A673 (cell line): ENCODE data around the gene TOR3A. TPM values are rescaled to one million over a fixed set of nuclear protein-coding genes. Genes with fewer than 3 reads are reported as not detected.

Source experiments
- BruUV-seq: library from RNA; stranded (reverse); fragments of 400-500 nt; replicated peaks from 2 replicates; lab custom pipeline; 2021; lab: Mats Ljungman, UMichigan
- CTCF ChIA-PET: fragments of 300-600 bp; sonication (Branson Sonifier 250); formaldehyde crosslinking; loops from one replicate; lab custom pipeline; 2022; ENCODE audit warnings: antibody characterized with exemption; lab: Charles Lee
- POLR2A ChIA-PET: fragments of 300-600 bp; sonication (Branson Sonifier 250); formaldehyde crosslinking; loops from one replicate; lab custom pipeline; 2022; ENCODE audit warnings: antibody characterized with exemption; ENCODE audit not compliant: low non-redundant PET; lab: Charles Lee
- DNase-seq: peaks from one replicate; pipeline ENCODE4 v3.0.0-alpha.2; 2015; ENCODE audit warnings: low spot score
- H3K27ac ChIP-seq: fragments of 200-600 bp; sonication (generic); 2 replicates; pipeline ENCODE4 v1.5.1; 2016; ENCODE audit warnings: mixed run types, low read depth, mild to moderate bottlenecking, mixed read lengths, antibody characterized with exemption, low read length; ENCODE audit not compliant: poor library complexity, severe bottlenecking
- H3K27me3 ChIP-seq: fragments of 200-600 bp; sonication (generic); replicated peaks from 2 replicates; pipeline ENCODE4 v1.6.1; 2017; ENCODE audit warnings: mixed run types, low read depth, mild to moderate bottlenecking, mixed read lengths, antibody characterized with exemption, low read length; ENCODE audit not compliant: insufficient read depth, poor library complexity
- H3K36me3 ChIP-seq: fragments of 200-600 bp; sonication (generic); 2 replicates; pipeline ENCODE4 v1.6.1; 2016; ENCODE audit warnings: mixed run types, mild to moderate bottlenecking, mixed read lengths, antibody characterized with exemption, low read length; ENCODE audit not compliant: insufficient read depth, poor library complexity, severe bottlenecking
- H3K4me1 ChIP-seq: fragments of 200-600 bp; sonication (generic); 2 replicates; pipeline ENCODE4 v1.6.1; 2017; ENCODE audit warnings: mixed run types, mild to moderate bottlenecking, mixed read lengths, antibody characterized with exemption, low read length; ENCODE audit not compliant: insufficient read depth, poor library complexity, severe bottlenecking
- H3K4me3 ChIP-seq: fragments of 200-600 bp; sonication (generic); 2 replicates; pipeline ENCODE4 v1.5.1; 2016; ENCODE audit warnings: low read depth, mixed run types, mild to moderate bottlenecking, mixed read lengths, low read length; ENCODE audit not compliant: poor library complexity, severe bottlenecking
- H3K9me3 ChIP-seq: fragments of 200-600 bp; sonication (generic); 2 replicates; pipeline ENCODE4 v1.6.1; 2016; ENCODE audit warnings: mixed run types, low read depth, mild to moderate bottlenecking, mixed read lengths, antibody characterized with exemption, low read length; ENCODE audit not compliant: poor library complexity, severe bottlenecking
- EZH2 ChIP-seq: fragments of 200-600 bp; sonication (generic); IDR thresholded peaks from 2 replicates; pipeline ENCODE4 v1.6.1; 2017; ENCODE audit warnings: borderline replicate concordance, low read depth, mild to moderate bottlenecking, mixed read lengths, antibody characterized with exemption, low read length; ENCODE audit not compliant: poor library complexity, severe bottlenecking
- intact Hi-C: fragments of 100-400 bp; cut with micrococcal nuclease; formaldehyde crosslinking; loops from one replicate; pipeline ENCODE4 v1.10.0; 2022; ENCODE audit not compliant: unreplicated experiment
- total RNA-seq: library from RNA; stranded (reverse); gene quantifications from 2 replicates; pipeline ENCODE4 v1.2.3, GENCODE V29; 2021
- TF ChIP-seq, protein P1 (sequence below): fragments of 300-800, 200-600 bp; sonication (generic); conservative IDR thresholded peaks from 2 replicates; pipeline ENCODE4 v1.5.1; 2017; ENCODE audit warnings: low read depth, mild to moderate bottlenecking, antibody characterized with exemption, low read length, moderate library complexity, mixed read lengths

Gene TOR3A
- total RNA-seq, 1 experiment from 2014 or later: 21.0 TPM

DNA sequence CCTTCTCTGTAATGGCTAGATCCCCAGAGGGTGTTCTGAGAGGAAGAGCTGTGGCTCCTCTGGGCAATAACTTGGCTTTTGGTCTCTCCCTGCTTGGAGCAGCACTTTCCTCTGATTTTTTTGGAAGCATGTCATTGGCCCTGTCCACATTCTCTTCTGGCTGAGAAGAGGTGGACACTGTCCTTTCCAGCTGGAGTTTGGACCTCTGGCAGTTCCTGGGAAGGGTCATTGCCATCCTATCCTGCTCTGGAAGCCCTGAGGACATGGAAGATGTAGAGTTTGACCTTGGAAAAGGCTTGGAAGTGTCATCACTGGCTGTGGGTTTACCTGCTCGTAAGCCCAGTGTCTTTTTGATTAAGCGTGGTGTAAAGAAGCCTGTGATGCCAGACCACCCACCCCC is 26.8 kb downstream of the TOR3A start:
- intact Hi-C loops: no loop called here
- CTCF ChIA-PET: no interaction called here
- DNase-seq: no peak
- no peak overlapping the region for H3K27ac ChIP-seq
- TF ChIP-seq, protein P1, sequence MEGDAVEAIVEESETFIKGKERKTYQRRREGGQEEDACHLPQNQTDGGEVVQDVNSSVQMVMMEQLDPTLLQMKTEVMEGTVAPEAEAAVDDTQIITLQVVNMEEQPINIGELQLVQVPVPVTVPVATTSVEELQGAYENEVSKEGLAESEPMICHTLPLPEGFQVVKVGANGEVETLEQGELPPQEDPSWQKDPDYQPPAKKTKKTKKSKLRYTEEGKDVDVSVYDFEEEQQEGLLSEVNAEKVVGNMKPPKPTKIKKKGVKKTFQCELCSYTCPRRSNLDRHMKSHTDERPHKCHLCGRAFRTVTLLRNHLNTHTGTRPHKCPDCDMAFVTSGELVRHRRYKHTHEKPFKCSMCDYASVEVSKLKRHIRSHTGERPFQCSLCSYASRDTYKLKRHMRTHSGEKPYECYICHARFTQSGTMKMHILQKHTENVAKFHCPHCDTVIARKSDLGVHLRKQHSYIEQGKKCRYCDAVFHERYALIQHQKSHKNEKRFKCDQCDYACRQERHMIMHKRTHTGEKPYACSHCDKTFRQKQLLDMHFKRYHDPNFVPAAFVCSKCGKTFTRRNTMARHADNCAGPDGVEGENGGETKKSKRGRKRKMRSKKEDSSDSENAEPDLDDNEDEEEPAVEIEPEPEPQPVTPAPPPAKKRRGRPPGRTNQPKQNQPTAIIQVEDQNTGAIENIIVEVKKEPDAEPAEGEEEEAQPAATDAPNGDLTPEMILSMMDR: no peak
- no peak for TF ChIP-seq EZH2
- no peaks in the 10 kb centered on the region for H3K4me1 ChIP-seq
- H3K36me3 ChIP-seq: peaks cover 20% of the 10 kb centered on the region
- H3K4me3 ChIP-seq: no peak overlapping the region
- BruUV-seq: no TSS peak
- H3K27me3 ChIP-seq: no peaks in the 10 kb centered on the region
- no peaks in the 10 kb centered on the region for H3K9me3 ChIP-seq
- POLR2A ChIA-PET: no interaction called here

DNA sequence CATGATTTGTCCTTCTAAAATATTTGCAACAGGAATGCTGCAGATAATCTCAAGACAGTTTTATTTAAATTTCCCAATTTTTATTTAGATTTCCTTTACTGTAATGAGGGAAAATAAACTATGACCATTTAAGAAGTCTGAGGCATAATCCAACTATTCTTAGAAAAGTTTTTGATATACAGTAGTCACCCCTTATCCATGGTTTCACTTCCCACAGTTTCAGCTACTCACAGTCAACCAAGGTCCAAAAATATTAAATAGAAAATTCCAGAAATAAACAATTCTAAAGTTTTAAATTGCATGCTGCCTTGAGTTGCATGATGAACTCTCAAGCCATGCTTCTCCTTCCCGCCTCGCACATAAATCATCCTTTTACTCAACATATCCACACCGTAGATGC is 33.3 kb downstream of the TOR3A start:
- no peak for TF ChIP-seq EZH2
- TF ChIP-seq, protein P1: no peak
- H3K27me3 ChIP-seq: no peaks in the 10 kb centered on the region
- H3K4me3 ChIP-seq: no peak overlapping the region
- ChIA-PET POLR2A (no interaction called here), CTCF (no interaction called here)
- H3K27ac ChIP-seq: no peak overlapping the region
- DNase-seq: no peak
- H3K36me3 ChIP-seq: peaks cover 29% of the 10 kb centered on the region
- no peaks in the 10 kb centered on the region for H3K9me3 ChIP-seq
- no TSS peak for BruUV-seq
- no peaks in the 10 kb centered on the region for H3K4me1 ChIP-seq
- intact Hi-C loops: no loop called here

DNA sequence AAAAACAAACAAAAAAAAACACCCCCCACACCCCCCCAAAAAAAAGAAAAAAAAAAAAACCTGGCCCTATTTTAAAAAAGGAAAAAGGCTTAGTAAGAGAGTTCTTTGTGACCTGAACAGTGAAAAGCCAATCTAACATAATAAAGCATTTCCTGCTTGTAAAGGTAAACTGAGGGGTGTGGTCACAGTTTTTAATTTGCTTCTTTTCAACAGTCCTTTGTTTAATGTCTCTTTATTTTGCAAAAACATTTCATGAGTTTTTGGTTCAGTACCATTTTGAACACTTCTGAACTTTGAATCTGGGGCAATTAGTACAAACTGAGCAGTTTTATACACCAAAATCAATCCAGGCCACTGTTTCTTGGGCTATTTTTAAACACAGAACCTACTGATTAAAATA is 37.6 kb downstream of the TOR3A start:
- H3K27me3 ChIP-seq: no peaks in the 10 kb centered on the region
- intact Hi-C loops: no loop called here
- POLR2A ChIA-PET: no interaction called here
- no peak overlapping the region for H3K4me3 ChIP-seq
- BruUV-seq: no TSS peak
- peaks cover 26% of the 10 kb centered on the region for H3K36me3 ChIP-seq
- no peak for TF ChIP-seq EZH2
- TF ChIP-seq, protein P1: no peak
- H3K27ac ChIP-seq: no peak overlapping the region
- no peaks in the 10 kb centered on the region for H3K4me1 ChIP-seq
- no peaks in the 10 kb centered on the region for H3K9me3 ChIP-seq
- DNase-seq: no peak
- CTCF ChIA-PET: interaction anchor here (0.7 kb wide), 1 partner anchor 19 kb away, joined by 6 read pairs; no protein-coding TSS in a partner anchor
